GF-D8 (cell line): ENCODE data around the gene KCTD2.
"Not testable (repeated sequence)": the region's sequence is repeated elsewhere in the genome, so short reads cannot be mapped to it uniquely, and the experiment has no call there.

Experiments used
- DNase-seq: peaks from one replicate; lab custom pipeline; 2025; lab: John Stamatoyannopoulos, UW

The KCTD2 gene

DNA sequence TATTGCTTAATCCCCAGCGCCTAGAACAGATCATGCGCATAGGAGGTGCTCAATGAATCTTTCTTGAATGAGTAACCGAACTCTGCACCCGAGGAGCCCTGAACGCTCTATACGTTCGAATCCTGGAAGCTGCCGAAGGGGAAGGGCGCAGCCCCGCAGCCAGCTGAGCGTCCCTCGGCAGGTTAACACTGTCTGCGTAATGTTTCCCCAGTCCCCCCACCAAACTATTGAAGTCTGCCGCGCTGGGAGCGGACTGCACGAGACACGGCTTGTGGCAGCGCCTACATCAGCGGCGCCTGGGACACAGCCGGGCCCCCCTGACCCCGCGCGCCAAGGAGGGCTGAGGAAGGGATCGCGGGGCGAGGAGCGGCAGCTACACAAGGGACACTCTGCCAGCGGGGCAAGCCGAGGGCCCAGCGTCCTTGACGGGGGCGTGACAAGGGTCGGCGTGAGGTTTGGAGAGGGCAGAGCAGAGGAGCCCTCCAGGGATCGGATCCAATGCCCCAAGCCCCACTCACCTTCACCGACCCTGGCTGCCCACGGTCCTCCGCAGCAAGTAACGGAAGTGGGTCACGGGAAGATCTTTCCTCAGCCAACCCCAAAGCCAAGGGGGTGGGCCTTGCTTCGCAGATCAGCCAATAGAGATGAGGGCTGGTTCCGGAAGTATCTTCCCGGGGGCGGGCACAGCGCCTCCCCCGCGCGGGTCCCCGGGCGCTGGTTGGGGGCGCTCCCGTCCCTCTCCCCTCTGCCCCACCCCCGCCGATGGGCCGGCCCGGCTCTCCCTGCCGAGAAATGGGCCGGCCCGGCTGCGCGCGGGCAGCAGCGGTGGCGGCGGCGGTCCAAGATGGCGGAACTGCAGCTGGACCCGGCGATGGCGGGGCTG is at the start of gene KCTD2, which contains the start of gene ATP5PD:
KCTD2 (plus strand) TSS at position 819 of the 883 bp plus-strand sequence; CDS start at position 845, 26 bp downstream.
ATP5PD (minus strand) TSS at position 563 of the 883 bp plus-strand sequence. CDS start 4,319 bp downstream, outside the sequence.
- DNase-seq: peak; percentile 87

GRCh38 chr17:74998783-74999182 is 48.2 kb upstream of the KCTD2 start:
- no peak for DNase-seq

GRCh38 chr17:74999523-74999922 is 47.5 kb upstream of the KCTD2 start:
- DNase-seq: no peak

- no peak for DNase-seq
These were observed 44.8 kb upstream of the KCTD2 start for GRCh38 chr17:75001915-75002843.

DNA sequence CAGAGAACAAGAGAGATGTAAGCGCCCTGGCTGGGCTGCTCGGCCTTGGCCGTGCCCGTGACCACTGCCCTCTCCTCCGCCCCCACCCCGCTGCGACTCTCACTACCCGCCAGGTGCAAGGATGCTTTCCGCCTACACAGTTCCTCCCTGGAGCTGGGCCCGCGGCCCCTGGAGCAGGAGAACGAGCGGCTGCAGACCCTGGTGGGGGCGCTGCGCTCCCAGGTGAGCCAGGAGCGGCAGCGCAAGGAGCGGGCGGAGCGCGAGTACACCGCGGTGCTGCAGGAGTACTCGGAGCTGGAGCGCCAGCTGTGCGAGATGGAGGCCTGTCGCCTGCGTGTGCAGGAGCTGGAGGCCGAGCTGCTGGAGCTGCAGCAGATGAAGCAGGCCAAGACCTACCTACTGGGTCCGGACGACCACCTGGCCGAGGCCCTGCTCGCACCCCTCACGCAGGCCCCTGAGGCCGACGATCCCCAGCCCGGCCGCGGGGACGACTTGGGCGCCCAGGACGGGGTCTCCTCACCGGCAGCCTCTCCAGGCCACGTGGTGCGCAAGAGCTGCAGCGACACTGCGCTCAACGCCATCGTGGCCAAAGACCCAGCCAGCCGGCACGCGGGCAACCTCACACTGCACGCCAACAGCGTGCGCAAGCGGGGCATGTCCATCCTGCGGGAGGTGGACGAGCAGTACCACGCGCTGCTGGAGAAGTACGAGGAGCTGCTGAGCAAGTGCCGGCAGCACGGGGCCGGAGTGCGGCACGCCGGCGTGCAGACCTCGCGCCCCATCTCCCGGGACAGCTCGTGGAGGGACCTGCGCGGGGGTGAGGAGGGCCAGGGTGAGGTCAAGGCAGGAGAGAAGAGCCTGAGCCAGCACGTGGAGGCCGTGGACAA is 43.7 kb upstream of the KCTD2 start:
- DNase-seq: no peak

DNA sequence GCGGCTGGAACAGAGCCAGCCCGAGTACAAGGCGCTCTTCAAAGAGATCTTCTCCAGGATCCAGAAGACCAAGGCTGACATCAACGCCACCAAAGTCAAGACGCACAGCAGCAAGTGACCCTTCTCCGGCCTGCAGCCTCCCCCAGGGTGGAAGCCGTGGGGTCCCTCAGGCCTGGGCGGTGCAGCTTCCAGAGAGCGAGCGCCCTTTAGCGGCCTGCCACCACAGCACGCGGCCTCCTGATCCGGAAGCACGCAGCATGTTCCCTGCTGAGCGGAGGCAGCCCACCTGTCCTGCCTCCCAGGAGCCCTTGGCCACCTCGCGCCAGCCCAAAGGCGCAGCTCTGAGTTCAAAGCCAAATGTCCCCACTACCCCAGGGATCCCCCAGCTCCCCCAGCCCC is 43.1 kb upstream of the KCTD2 start:
- DNase-seq: no peak

DNA sequence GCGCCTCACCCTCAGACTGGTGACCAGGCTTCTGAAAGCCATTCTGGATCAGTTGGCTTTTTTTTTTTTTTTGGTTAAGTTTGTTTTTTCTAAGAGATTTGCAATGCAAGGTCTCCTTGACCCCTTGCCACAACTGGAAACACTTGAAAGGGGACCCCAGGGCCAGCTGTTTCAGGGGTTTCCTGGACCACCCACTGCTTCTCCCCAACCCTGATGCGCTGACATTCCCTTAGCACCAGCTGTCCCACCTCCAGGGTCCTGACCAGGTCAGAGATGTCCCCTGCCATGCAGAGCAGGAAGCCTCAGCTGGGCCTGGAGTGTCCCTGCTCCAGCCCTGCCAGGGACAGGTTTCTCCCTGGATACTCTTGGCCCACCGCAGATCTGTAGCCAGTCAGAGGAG is 42.7 kb upstream of the KCTD2 start:
- no peak for DNase-seq

- DNase-seq: no peak
These were observed 41.7 kb upstream of the KCTD2 start for GRCh38 chr17:75005291-75005690.

DNA sequence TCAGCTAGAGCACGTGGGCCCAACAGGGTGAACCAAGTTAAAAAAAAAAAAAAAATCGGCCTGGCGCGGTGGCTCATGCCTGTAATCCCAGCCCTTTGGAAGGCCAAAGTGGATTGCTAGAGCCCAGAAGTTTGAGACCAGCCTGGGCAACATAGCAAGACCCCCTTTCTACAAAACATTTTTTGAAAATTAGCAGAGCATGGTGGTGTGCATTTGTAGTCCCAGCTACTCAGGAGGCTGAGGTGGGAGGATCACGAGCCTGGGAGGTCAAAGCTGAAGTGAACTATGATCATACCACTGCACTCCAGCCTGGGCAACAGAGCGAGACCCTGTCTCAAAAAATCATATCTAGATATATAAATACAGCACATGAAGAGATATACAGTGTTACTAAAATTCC is 40.9 kb upstream of the KCTD2 start:
- DNase-seq: not testable (repeated sequence)

GRCh38 chr17:75006653-75007052 is 40.4 kb upstream of the KCTD2 start:
- DNase-seq: peak; percentile 21

GRCh38 chr17:75008373-75008772 is 38.7 kb upstream of the KCTD2 start:
- DNase-seq: no peak

- no peak for DNase-seq
These were observed 37.8 kb upstream of the KCTD2 start for GRCh38 chr17:75009139-75009724.

DNA sequence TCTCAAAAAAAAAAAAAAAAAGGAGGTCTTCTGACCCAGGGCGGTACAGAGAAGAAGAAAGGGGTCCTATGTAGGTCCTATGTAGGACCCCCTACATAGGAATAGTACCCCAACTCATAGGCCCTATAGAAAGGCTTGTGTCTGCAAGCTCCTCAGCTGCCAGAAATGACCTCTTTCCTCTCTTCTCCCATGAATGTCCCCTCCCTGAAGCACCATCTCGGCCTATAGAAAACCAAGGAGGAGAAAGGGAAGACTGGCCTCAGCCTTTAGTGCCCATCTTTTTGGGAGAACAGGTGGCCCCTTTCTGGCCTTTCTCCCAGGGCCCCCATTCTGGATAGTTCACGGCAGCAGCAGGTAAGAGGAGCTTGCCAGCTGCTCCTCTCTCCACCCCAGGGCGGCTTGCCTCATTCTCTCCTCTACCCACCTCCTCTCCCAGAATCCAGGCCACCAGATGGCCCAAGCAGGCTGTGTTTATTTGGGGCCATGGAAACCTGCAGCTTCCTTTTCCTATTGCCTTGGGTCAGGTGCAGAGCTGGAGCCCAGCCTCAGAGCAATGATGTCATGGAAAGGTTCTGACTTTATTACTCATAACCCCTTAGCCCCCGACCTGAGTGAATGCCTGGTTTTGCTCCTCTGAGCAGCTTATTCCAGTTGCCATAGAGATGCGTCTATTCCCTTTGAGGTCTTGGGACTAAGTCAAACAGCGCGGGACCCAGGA is 36.2 kb upstream of the KCTD2 start:
- DNase-seq: peak; percentile 63

DNA sequence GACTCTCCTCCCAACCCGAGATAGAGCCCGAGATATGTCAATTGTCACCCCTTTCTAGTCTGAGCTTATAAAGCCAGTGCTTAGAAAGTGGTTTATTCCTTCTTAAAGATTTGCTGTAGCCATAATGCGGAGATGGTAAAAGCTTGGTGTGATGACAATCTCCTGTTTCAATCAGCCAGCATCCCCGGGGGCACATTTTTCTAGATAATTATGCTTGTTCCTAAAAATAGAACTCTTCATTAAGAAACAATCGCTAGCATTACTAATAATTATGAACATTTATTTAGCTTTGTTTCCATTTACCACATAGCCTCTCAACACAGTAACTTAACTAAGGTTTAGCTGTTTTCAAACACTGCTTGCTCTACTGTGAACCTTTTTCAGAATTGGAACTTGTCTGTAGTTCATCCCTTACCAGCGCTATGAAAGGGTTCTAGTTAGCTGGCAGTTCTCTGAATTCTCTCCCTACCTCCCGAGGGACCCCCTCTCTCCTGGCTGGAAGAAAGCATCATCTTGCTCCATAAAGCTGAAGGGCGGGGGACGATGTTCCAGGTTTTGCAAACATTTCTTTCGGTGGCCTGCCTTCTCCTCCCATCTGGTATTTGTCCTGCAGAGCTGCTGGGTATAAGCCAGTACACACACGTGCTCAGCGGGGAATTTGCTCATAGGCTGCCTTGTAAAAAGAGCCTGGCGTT is 35.5 kb upstream of the KCTD2 start:
- DNase-seq: no peak

GRCh38 chr17:75012096-75012345 is 35.0 kb upstream of the KCTD2 start:
- no peak for DNase-seq

- peak; percentile 56 for DNase-seq
These were observed 34.5 kb upstream of the KCTD2 start, which contains the start of gene MRPL58 for GRCh38 chr17:75012346-75013091. Gene MRPL58, plus strand, starts transcription at chr17:75012670. Its CDS starts 17 bp downstream, at chr17:75012687.

GRCh38 chr17:75013092-75013559 is 33.9 kb upstream of the KCTD2 start:
- DNase-seq: no peak

- no peak for DNase-seq
These were observed 27.9 kb upstream of the KCTD2 start for GRCh38 chr17:75019146-75019545.

DNA sequence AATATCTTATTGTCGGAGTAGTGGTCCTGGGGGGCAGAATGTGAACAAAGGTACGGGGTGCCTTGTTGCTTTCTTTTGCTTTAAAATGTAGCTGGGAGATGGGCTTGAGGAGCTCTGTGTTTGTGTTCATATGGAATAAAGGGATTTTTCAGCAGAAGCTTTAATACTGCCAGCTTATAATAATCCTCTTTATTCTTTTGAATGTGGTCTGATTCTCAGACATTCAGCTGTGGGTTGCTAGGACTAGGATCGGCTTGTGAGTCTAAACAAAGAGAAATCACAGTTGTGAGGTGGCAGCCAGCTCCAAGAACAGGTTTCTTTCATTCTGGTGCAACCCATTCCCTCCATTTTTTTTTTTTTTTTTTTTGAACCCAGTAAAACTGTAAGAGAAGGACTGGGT is 27.3 kb upstream of the KCTD2 start:
- DNase-seq: no peak
